ENCODE measurements around the gene FMO2. TPM values are rescaled to one million over a fixed set of nuclear protein-coding genes. Genes with fewer than 3 reads are reported as not detected.

The FMO2 gene
- total and polyA plus RNA-seq, 2 donors (not counting 1 experiment from before 2014, with no cell fraction given) = 104 to 136 TPM

DNA sequence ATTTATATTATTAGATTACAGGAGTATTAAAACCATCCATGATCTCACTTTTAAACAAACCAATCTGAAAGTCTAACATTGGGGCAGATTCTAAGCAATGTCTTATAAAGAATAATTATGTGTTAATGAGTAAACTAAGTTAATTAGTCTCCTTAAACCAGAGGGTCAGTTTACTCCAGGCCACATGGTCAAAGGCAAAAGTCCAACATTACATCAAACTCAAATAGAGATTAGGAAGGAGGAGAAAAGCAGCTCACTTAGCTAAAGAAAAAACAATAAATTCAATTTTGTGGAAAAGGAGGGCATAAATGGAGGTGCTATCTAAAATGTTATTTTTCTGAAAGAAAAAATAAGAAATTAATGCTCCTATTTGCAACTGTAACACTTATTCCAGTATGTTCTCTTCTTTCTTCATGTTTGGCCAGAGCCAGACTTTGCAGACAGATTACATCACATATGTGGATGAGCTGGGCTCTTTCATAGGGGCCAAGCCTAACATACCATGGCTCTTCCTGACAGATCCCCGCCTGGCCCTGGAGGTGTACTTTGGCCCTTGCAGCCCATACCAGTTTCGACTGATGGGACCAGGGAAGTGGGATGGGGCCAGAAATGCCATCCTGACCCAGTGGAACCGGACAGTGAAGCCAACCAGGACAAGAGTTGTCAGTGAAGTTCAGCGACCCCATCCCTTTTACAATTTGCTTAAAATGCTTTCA, 24.3 kb upstream of the FMO2 start:
- H3K4me1 ChIP-seq (ENCODE audit: control insufficient read depth, extremely low read depth, insufficient read depth, low read length) = no peaks in the 10 kb centered on the region
- no peak overlapping the region for H3K4me2 ChIP-seq (ENCODE audit: extremely low read depth, insufficient read depth, low read length)
- H3K27ac ChIP-seq (ENCODE audit: insufficient read depth, low read length) = no peak overlapping the region
- H2AFZ ChIP-seq (ENCODE audit: low read length) = no peak overlapping the region
- DNase-seq (ENCODE audit: low read depth in 2 of 2) = peak in 1 of 2 donors; percentile 35
- no peaks in the 10 kb centered on the region for H3K36me3 ChIP-seq (ENCODE audit: control insufficient read depth, insufficient read depth, low read length)
- no peak overlapping the region for H3K4me3 ChIP-seq (replicated peaks in 1 of 4; ENCODE audit: control extremely low read depth in 1 of 4, insufficient read depth in 1 of 4, low read depth in 3 of 4, low read length in 4 of 4)
- no peak overlapping the region for H3K9ac ChIP-seq (ENCODE audit: insufficient read depth, low read length)
- H4K20me1 ChIP-seq (ENCODE audit: control insufficient read depth, extremely low read depth, insufficient read depth, low read length) = no peaks in the 10 kb centered on the region
- H3K9me3 ChIP-seq (ENCODE audit: control insufficient read depth, insufficient read depth, low read depth, low read length) = no peaks in the 10 kb centered on the region
- H3K79me2 ChIP-seq (ENCODE audit: control insufficient read depth, insufficient read depth, low read length) = no peaks in the 10 kb centered on the region
- no peaks in the 10 kb centered on the region for H3K27me3 ChIP-seq (ENCODE audit: control insufficient read depth, insufficient read depth, low read length)
- TF ChIP-seq EZH2 (IDR thresholded peaks at IDR 0.05; ENCODE audit: low read length, missing control alignments) = no peak
- TF ChIP-seq, protein P1, sequence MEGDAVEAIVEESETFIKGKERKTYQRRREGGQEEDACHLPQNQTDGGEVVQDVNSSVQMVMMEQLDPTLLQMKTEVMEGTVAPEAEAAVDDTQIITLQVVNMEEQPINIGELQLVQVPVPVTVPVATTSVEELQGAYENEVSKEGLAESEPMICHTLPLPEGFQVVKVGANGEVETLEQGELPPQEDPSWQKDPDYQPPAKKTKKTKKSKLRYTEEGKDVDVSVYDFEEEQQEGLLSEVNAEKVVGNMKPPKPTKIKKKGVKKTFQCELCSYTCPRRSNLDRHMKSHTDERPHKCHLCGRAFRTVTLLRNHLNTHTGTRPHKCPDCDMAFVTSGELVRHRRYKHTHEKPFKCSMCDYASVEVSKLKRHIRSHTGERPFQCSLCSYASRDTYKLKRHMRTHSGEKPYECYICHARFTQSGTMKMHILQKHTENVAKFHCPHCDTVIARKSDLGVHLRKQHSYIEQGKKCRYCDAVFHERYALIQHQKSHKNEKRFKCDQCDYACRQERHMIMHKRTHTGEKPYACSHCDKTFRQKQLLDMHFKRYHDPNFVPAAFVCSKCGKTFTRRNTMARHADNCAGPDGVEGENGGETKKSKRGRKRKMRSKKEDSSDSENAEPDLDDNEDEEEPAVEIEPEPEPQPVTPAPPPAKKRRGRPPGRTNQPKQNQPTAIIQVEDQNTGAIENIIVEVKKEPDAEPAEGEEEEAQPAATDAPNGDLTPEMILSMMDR (conservative IDR thresholded peaks at IDR 0.05 in 1 of 2, IDR thresholded peaks at IDR 0.05 in 1 of 2; ENCODE audit: low read depth in 1 of 2, low read length in 2 of 2) = no peak

DNA sequence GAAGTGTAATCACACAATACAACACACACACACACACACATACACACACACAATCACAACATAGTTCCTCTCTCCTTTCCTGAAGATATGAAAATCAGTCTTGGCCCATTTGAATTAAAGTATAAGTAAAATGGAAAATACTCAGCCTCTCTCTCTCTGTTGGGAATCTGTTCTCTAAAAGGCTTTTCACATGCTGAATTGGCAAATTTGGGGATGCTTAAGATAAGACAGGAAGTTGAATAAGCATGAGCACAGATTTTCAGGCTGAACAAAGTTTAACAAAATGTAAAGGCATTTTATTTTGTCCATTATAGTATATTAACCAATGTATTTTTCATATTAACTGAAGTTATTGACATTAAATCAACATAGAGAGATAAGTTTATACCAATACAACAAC, 23.7 kb upstream of the FMO2 start:
- H3K79me2 ChIP-seq (ENCODE audit: control insufficient read depth, insufficient read depth, low read length) = no peaks in the 10 kb centered on the region
- no peaks in the 10 kb centered on the region for H4K20me1 ChIP-seq (ENCODE audit: control insufficient read depth, extremely low read depth, insufficient read depth, low read length)
- H3K4me3 ChIP-seq (replicated peaks in 1 of 4; ENCODE audit: control extremely low read depth in 1 of 4, insufficient read depth in 1 of 4, low read depth in 3 of 4, low read length in 4 of 4) = no peak overlapping the region
- no peaks in the 10 kb centered on the region for H3K4me1 ChIP-seq (ENCODE audit: control insufficient read depth, extremely low read depth, insufficient read depth, low read length)
- no peak overlapping the region for H3K27ac ChIP-seq (ENCODE audit: insufficient read depth, low read length)
- no peak overlapping the region for H3K4me2 ChIP-seq (ENCODE audit: extremely low read depth, insufficient read depth, low read length)
- H2AFZ ChIP-seq (ENCODE audit: low read length) = no peak overlapping the region
- DNase-seq (ENCODE audit: low read depth in 2 of 2) = no peak
- no peaks in the 10 kb centered on the region for H3K36me3 ChIP-seq (ENCODE audit: control insufficient read depth, insufficient read depth, low read length)
- no peaks in the 10 kb centered on the region for H3K27me3 ChIP-seq (ENCODE audit: control insufficient read depth, insufficient read depth, low read length)
- H3K9ac ChIP-seq (ENCODE audit: insufficient read depth, low read length) = no peak overlapping the region
- H3K9me3 ChIP-seq (ENCODE audit: control insufficient read depth, insufficient read depth, low read depth, low read length) = no peaks in the 10 kb centered on the region
- TF ChIP-seq, protein P1 (conservative IDR thresholded peaks at IDR 0.05 in 1 of 2, IDR thresholded peaks at IDR 0.05 in 1 of 2; ENCODE audit: low read depth in 1 of 2, low read length in 2 of 2) = no peak
- TF ChIP-seq EZH2 (IDR thresholded peaks at IDR 0.05; ENCODE audit: low read length, missing control alignments) = no peak

GRCh38 chr1:171166361-171166760, 18.7 kb upstream of the FMO2 start:
- Histone ChIP-seq H2AFZ (ENCODE audit: low read length) (no peak overlapping the region), H3K27me3 (ENCODE audit: control insufficient read depth, insufficient read depth, low read length) (no peaks in the 10 kb centered on the region), H3K4me1 (ENCODE audit: control insufficient read depth, extremely low read depth, insufficient read depth, low read length) (no peaks in the 10 kb centered on the region), H3K27ac (ENCODE audit: insufficient read depth, low read length) (no peak overlapping the region), H3K79me2 (ENCODE audit: control insufficient read depth, insufficient read depth, low read length) (no peaks in the 10 kb centered on the region), H3K36me3 (ENCODE audit: control insufficient read depth, insufficient read depth, low read length) (no peaks in the 10 kb centered on the region), H3K9ac (ENCODE audit: insufficient read depth, low read length) (no peak overlapping the region), H3K4me2 (ENCODE audit: extremely low read depth, insufficient read depth, low read length) (no peak overlapping the region), H3K4me3 (replicated peaks in 1 of 4; ENCODE audit: control extremely low read depth in 1 of 4, insufficient read depth in 1 of 4, low read depth in 3 of 4, low read length in 4 of 4) (no peak overlapping the region), H4K20me1 (ENCODE audit: control insufficient read depth, extremely low read depth, insufficient read depth, low read length) (no peaks in the 10 kb centered on the region), H3K9me3 (ENCODE audit: control insufficient read depth, insufficient read depth, low read depth, low read length) (no peaks in the 10 kb centered on the region)
- TF ChIP-seq, protein P1 (conservative IDR thresholded peaks at IDR 0.05 in 1 of 2, IDR thresholded peaks at IDR 0.05 in 1 of 2; ENCODE audit: low read depth in 1 of 2, low read length in 2 of 2) = no peak
- TF ChIP-seq EZH2 (IDR thresholded peaks at IDR 0.05; ENCODE audit: low read length, missing control alignments) = no peak
- no peak for DNase-seq (ENCODE audit: low read depth in 2 of 2)
